ENCODE results near the gene ZNF354B. TPM values are rescaled to one million over a fixed set of nuclear protein-coding genes. Genes with fewer than 3 reads are reported as not detected.

Gene ZNF354B
- total and polyA plus RNA-seq, 4 experiments from 2014 or later: 3.1 to 32.4 (median 18.2) TPM

- Histone ChIP-seq H3K4me3 (ENCODE audit: low read length in 2 of 2) (no peak overlapping the region), H3K9me3 (ENCODE audit: control insufficient read depth in 1 of 2, low read length in 2 of 2) (peaks cover 6 to 64% of the 10 kb centered on the region in 2 donors), H3K4me1 (ENCODE audit: insufficient read depth, low read length) (no peaks in the 10 kb centered on the region), H3K27me3 (ENCODE audit: insufficient read depth, low read length) (no peaks in the 10 kb centered on the region), H3K36me3 (ENCODE audit: insufficient read depth, low read length) (no peaks in the 10 kb centered on the region), H3K27ac (ENCODE audit: low read depth, low read length) (no peak overlapping the region)
- Mint-ChIP-seq H3K9me3 (peaks cover 2 to 100% (median 94%) of the 10 kb centered on the region in 8 donors), H3K27ac (no peak overlapping the region), H3K4me1 (no peaks in the 10 kb centered on the region), H3K4me3 (no peak overlapping the region), H3K36me3 (peaks cover 58 to 66% of the 10 kb centered on the region in 2 donors), H3K27me3 (no peaks in the 10 kb centered on the region)
- intact Hi-C loops (cut with micrococcal nuclease): no loop called here
- no peak for DNase-seq
- POLR2A ChIA-PET (ENCODE audit: partially characterized antibody): no interaction called here
- CTCF ChIA-PET (ENCODE audit: partially characterized antibody): no interaction called here
Measured at GRCh38 chr5:178931846-178932760, 72.3 kb downstream of the ZNF354B start.

Other genes starting within 250 kb of the ZNF354B start
- 100 to 1,000 TPM; 121 to 125 TPM for gene CLK4, start 232.9 kb upstream of the ZNF354B start, total RNA-seq
- 10 to 100 TPM; 11.8 to 22.4 TPM for gene CLK4, start 232.9 kb upstream of the ZNF354B start, polyA plus RNA-seq
- 10 to 100 TPM; 20.3 to 20.7 TPM for gene ZNF354A, start 129.3 kb upstream of the ZNF354B start, total RNA-seq
- 10 to 100 TPM; 15.4 to 16.5 TPM for gene ZNF354A, start 129.3 kb upstream of the ZNF354B start, polyA plus RNA-seq
- 1 to 10 TPM; 2.2 to 2.4 TPM for gene ZFP2, start 36.0 kb downstream of the ZNF354B start, total RNA-seq
- under 1 TPM in 1 of 2 donors, not detected in 1; 0.42 TPM for gene ZFP2, start 36.0 kb downstream of the ZNF354B start, polyA plus RNA-seq
- gene ZNF454, start 81.2 kb downstream of the ZNF354B start, total RNA-seq: under 1 TPM in 1 of 2 experiments, not detected in 1; 0.14 TPM
- not detected for gene ZNF454, start 81.2 kb downstream of the ZNF354B start, polyA plus RNA-seq
- not detected for gene GRM6, start 135.4 kb downstream of the ZNF354B start, total RNA-seq
- gene GRM6, start 135.4 kb downstream of the ZNF354B start, polyA plus RNA-seq: not detected
- 10 to 100 TPM; 15.9 to 16.3 TPM for gene ZNF879, start 163.9 kb downstream of the ZNF354B start, total RNA-seq
- 1 to 10 TPM; 3.2 to 4.4 TPM for gene ZNF879, start 163.9 kb downstream of the ZNF354B start, polyA plus RNA-seq
- gene ZNF354C, start 200.4 kb downstream of the ZNF354B start, total RNA-seq: 10 to 100 TPM; 11.2 to 11.3 TPM
- 1 to 10 TPM; 1.3 to 1.6 TPM for gene ZNF354C, start 200.4 kb downstream of the ZNF354B start, polyA plus RNA-seq

Data from CD4-positive, alpha-beta memory T cell (primary cell).